Peyer's patch (tissue), 4 donors: Measurements from ENCODE around the gene SLC36A3.

Experiments used
- POLR2A ChIP-seq, 2 donors: fragments of 450-650 bp; IDR thresholded peaks; one replicate each; pipeline ENCODE4 v1.5.1; 2017; ENCODE audit warnings: antibody characterized with exemption in 2 of 2, mild to moderate bottlenecking in 2 of 2, moderate library complexity in 2 of 2
- TF ChIP-seq, protein P1 (sequence below), 6 experiments: fragments of 450-650 bp in 4 of 6; fragments of 200-600 bp in 2 of 6; sonication (generic) in 1 of 6; IDR thresholded peaks; one replicate each; pipeline ENCODE4 v1.5.1; 2017 to 2019; ENCODE audit warnings: antibody characterized with exemption in 6 of 6, mild to moderate bottlenecking in 3 of 6, moderate library complexity in 1 of 6

DNA sequence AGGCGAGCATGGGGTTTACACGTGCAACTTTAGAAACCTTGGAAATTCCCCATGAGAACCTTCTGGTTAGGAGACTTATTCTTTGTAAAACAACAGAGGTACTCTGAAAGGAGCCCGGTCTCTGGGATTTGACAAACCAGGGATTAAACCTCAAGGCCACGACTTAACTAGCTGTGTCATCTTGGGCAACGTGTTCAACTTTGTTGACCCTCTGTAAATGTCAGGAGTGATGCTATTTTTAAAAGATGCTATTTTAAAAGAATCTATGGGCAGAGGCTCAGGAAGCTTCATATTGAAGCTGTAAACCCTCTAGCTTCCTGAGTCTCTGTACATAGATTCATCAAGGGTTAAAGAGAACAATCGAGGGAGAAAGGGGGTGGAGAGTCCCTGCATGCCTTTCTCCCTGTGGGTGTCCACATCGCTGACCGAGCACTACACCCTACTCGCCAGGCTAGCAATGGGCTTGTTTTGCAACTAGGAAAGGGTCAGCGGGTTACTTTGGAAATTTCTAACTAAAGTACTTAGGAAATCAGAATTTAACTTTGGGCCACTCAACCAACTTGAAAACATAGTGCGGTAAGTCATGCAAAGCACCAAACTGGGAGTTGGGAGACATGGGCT lies 41.7 kb upstream of the SLC36A3 start:
- TF ChIP-seq, protein P1, sequence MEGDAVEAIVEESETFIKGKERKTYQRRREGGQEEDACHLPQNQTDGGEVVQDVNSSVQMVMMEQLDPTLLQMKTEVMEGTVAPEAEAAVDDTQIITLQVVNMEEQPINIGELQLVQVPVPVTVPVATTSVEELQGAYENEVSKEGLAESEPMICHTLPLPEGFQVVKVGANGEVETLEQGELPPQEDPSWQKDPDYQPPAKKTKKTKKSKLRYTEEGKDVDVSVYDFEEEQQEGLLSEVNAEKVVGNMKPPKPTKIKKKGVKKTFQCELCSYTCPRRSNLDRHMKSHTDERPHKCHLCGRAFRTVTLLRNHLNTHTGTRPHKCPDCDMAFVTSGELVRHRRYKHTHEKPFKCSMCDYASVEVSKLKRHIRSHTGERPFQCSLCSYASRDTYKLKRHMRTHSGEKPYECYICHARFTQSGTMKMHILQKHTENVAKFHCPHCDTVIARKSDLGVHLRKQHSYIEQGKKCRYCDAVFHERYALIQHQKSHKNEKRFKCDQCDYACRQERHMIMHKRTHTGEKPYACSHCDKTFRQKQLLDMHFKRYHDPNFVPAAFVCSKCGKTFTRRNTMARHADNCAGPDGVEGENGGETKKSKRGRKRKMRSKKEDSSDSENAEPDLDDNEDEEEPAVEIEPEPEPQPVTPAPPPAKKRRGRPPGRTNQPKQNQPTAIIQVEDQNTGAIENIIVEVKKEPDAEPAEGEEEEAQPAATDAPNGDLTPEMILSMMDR (IDR thresholded peaks at IDR 0.05), result no peak
- TF ChIP-seq POLR2A (IDR thresholded peaks at IDR 0.05), result no peak
